ENCODE measurements around the gene SNTG2.

DNA sequence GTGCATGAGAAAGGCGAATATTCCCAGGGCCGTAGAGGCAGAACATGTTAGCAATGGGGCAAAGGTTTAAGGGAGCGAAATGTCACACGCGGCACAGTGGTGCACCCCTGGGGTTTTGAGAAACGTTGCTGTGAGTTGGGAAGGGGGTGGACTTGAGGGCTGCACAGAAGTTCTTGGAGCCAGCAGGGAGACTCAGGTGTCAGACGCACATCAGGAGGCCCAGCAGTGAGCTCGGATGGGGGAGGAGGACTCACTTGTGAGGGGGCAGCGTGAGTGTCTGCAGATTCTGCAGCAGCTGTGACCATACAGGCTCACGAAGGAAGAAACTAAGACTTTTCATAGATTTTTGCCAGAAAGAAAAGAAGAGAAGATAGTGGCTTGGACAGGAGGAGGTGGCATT is 218.2 kb downstream of the SNTG2 start:
- TF ChIP-seq ARNTL (CRISPR knock-in tag; IDR thresholded peaks at IDR 0.05; ENCODE audit: borderline replicate concordance, low read depth) (no peak), ZNF8 (CRISPR knock-in tag; IDR thresholded peaks at IDR 0.05) (no peak), RARB (CRISPR knock-in tag; IDR thresholded peaks at IDR 0.05) (no peak), ESRRG (CRISPR knock-in tag; IDR thresholded peaks at IDR 0.05) (no peak), BACH2 (CRISPR knock-in tag; IDR thresholded peaks at IDR 0.05; ENCODE audit: borderline replicate concordance) (no peak), OSR1 (CRISPR knock-in tag; IDR thresholded peaks at IDR 0.05) (no peak), PPARA (CRISPR knock-in tag; IDR thresholded peaks at IDR 0.05; ENCODE audit: borderline replicate concordance) (no peak), TCF4 (CRISPR knock-in tag; IDR thresholded peaks at IDR 0.05; ENCODE audit: borderline replicate concordance) (no peak)
- TF ChIP-seq, protein P1, sequence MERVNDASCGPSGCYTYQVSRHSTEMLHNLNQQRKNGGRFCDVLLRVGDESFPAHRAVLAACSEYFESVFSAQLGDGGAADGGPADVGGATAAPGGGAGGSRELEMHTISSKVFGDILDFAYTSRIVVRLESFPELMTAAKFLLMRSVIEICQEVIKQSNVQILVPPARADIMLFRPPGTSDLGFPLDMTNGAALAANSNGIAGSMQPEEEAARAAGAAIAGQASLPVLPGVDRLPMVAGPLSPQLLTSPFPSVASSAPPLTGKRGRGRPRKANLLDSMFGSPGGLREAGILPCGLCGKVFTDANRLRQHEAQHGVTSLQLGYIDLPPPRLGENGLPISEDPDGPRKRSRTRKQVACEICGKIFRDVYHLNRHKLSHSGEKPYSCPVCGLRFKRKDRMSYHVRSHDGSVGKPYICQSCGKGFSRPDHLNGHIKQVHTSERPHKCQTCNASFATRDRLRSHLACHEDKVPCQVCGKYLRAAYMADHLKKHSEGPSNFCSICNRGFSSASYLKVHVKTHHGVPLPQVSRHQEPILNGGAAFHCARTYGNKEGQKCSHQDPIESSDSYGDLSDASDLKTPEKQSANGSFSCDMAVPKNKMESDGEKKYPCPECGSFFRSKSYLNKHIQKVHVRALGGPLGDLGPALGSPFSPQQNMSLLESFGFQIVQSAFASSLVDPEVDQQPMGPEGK (CRISPR knock-in tag; IDR thresholded peaks at IDR 0.05; ENCODE audit: borderline replicate concordance) = no peak
- TF ChIP-seq, protein P2, sequence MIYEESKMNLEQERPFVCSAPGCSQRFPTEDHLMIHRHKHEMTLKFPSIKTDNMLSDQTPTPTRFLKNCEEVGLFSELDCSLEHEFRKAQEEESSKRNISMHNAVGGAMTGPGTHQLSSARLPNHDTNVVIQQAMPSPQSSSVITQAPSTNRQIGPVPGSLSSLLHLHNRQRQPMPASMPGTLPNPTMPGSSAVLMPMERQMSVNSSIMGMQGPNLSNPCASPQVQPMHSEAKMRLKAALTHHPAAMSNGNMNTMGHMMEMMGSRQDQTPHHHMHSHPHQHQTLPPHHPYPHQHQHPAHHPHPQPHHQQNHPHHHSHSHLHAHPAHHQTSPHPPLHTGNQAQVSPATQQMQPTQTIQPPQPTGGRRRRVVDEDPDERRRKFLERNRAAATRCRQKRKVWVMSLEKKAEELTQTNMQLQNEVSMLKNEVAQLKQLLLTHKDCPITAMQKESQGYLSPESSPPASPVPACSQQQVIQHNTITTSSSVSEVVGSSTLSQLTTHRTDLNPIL (CRISPR knock-in tag; IDR thresholded peaks at IDR 0.05; ENCODE audit: low read depth) = no peak
- TF ChIP-seq, protein P3, sequence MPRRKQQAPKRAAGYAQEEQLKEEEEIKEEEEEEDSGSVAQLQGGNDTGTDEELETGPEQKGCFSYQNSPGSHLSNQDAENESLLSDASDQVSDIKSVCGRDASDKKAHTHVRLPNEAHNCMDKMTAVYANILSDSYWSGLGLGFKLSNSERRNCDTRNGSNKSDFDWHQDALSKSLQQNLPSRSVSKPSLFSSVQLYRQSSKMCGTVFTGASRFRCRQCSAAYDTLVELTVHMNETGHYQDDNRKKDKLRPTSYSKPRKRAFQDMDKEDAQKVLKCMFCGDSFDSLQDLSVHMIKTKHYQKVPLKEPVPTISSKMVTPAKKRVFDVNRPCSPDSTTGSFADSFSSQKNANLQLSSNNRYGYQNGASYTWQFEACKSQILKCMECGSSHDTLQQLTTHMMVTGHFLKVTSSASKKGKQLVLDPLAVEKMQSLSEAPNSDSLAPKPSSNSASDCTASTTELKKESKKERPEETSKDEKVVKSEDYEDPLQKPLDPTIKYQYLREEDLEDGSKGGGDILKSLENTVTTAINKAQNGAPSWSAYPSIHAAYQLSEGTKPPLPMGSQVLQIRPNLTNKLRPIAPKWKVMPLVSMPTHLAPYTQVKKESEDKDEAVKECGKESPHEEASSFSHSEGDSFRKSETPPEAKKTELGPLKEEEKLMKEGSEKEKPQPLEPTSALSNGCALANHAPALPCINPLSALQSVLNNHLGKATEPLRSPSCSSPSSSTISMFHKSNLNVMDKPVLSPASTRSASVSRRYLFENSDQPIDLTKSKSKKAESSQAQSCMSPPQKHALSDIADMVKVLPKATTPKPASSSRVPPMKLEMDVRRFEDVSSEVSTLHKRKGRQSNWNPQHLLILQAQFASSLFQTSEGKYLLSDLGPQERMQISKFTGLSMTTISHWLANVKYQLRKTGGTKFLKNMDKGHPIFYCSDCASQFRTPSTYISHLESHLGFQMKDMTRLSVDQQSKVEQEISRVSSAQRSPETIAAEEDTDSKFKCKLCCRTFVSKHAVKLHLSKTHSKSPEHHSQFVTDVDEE (CRISPR knock-in tag; IDR thresholded peaks at IDR 0.05) = no peak
- TF ChIP-seq, protein P4, sequence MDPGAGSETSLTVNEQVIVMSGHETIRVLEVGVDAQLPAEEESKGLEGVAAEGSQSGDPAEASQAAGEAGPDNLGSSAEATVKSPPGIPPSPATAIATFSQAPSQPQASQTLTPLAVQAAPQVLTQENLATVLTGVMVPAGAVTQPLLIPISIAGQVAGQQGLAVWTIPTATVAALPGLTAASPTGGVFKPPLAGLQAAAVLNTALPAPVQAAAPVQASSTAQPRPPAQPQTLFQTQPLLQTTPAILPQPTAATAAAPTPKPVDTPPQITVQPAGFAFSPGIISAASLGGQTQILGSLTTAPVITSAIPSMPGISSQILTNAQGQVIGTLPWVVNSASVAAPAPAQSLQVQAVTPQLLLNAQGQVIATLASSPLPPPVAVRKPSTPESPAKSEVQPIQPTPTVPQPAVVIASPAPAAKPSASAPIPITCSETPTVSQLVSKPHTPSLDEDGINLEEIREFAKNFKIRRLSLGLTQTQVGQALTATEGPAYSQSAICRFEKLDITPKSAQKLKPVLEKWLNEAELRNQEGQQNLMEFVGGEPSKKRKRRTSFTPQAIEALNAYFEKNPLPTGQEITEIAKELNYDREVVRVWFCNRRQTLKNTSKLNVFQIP (CRISPR knock-in tag; IDR thresholded peaks at IDR 0.05; ENCODE audit: borderline replicate concordance, low read depth) = no peak
- TF ChIP-seq, protein P5, sequence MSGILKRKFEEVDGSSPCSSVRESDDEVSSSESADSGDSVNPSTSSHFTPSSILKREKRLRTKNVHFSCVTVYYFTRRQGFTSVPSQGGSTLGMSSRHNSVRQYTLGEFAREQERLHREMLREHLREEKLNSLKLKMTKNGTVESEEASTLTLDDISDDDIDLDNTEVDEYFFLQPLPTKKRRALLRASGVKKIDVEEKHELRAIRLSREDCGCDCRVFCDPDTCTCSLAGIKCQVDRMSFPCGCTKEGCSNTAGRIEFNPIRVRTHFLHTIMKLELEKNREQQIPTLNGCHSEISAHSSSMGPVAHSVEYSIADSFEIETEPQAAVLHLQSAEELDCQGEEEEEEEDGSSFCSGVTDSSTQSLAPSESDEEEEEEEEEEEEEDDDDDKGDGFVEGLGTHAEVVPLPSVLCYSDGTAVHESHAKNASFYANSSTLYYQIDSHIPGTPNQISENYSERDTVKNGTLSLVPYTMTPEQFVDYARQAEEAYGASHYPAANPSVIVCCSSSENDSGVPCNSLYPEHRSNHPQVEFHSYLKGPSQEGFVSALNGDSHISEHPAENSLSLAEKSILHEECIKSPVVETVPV (CRISPR knock-in tag; IDR thresholded peaks at IDR 0.05) = no peak
